DOHH2 (cell line): ENCODE results near the gene DDO.

Source experiments
- H3F3A ChIP-seq: fragments of 200-600 bp; sonication (generic), shearing (Covaris generic); 2 replicates; pipeline ENCODE4 v1.6.0; 2016; ENCODE audit warnings: antibody characterized with exemption, mild to moderate bottlenecking; ENCODE audit not compliant: control insufficient read depth, insufficient read depth
- H3K27ac ChIP-seq: fragments of 200-600 bp; sonication (generic); 2 replicates; pipeline ENCODE4 v1.5.1; 2014; ENCODE audit warnings: low read depth, mild to moderate bottlenecking, low read length, moderate library complexity
- H3K27me3 ChIP-seq: fragments of 200-600 bp; sonication (generic); 2 replicates; pipeline ENCODE4 v1.6.1; 2014; ENCODE audit warnings: mild to moderate bottlenecking, low read length, mixed read lengths; ENCODE audit not compliant: control insufficient read depth
- H3K36me3 ChIP-seq: fragments of 200-600 bp; sonication (generic); 2 replicates; pipeline ENCODE4 v1.6.1; 2014; ENCODE audit warnings: mild to moderate bottlenecking, low read length, moderate library complexity, mixed read lengths; ENCODE audit not compliant: control insufficient read depth
- H3K4me1 ChIP-seq: fragments of 200-600 bp; sonication (generic); 2 replicates; pipeline ENCODE4 v1.6.1; 2014; ENCODE audit warnings: mild to moderate bottlenecking, low read length, mixed read lengths; ENCODE audit not compliant: control insufficient read depth
- H3K4me2 ChIP-seq: fragments of 200-600 bp; sonication (generic); 2 replicates; pipeline ENCODE4 v1.6.0; 2014; ENCODE audit warnings: mild to moderate bottlenecking, low read length, moderate library complexity
- H3K4me3 ChIP-seq: fragments of 200-600 bp; sonication (generic); 2 replicates; pipeline ENCODE4 v1.5.1; 2014; ENCODE audit warnings: mild to moderate bottlenecking, low read length, mixed read lengths
- H3K79me2 ChIP-seq: fragments of 200-600 bp; sonication (generic); 2 replicates; pipeline ENCODE4 v1.6.1; 2014; ENCODE audit warnings: mild to moderate bottlenecking, low read length, mixed read lengths; ENCODE audit not compliant: control insufficient read depth
- H3K9me2 ChIP-seq: fragments of 200-600 bp; sonication (generic); replicated peaks from 2 replicates; pipeline ENCODE4 v1.6.1; 2014; ENCODE audit warnings: mild to moderate bottlenecking, low read length, mixed read lengths; ENCODE audit not compliant: control insufficient read depth
- H3K9me3 ChIP-seq: fragments of 200-600 bp; sonication (generic); 2 replicates; pipeline ENCODE4 v1.6.1; 2014; ENCODE audit warnings: antibody characterized with exemption, low read length, mixed read lengths; ENCODE audit not compliant: control insufficient read depth, insufficient read depth
- H4K20me1 ChIP-seq: fragments of 200-600 bp; sonication (generic); 2 replicates; pipeline ENCODE4 v1.6.0; 2014; ENCODE audit warnings: low read depth, mild to moderate bottlenecking, antibody characterized with exemption, low read length, moderate library complexity; ENCODE audit not compliant: control insufficient read depth, insufficient read depth
- EZH2phosphoT487 ChIP-seq: fragments of 200-600 bp; sonication (generic); IDR thresholded peaks from 2 replicates; pipeline ENCODE4 v1.6.1; 2017; ENCODE audit warnings: borderline replicate concordance, mild to moderate bottlenecking, antibody characterized with exemption, low read length, moderate library complexity, mixed read lengths
- TF ChIP-seq, protein P1 (sequence below): fragments of 200-600 bp; sonication (generic); IDR thresholded peaks from one replicate; pipeline ENCODE4 v1.5.1; 2014; ENCODE audit warnings: antibody characterized with exemption, mild to moderate bottlenecking, low read depth, low read length; ENCODE audit not compliant: poor library complexity, severe bottlenecking

The DDO gene

DNA sequence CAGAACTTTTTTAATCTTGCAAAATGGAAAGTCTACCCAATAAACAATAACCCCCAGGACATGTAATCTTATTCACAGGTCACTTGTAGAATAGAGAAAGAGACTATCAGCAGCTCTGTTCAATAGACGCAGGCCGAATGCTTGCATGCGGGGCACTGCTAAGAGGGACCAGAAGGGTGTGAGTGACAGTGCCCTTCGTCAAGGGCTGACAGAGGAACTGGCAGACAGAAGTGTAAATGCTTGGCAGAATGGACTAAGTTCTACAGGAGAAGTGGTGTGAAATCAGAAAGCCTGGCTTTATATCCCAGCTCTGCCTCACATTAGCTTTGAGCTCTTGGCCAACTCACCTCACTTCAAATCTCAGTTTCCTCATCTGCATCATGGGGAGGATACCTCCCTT is 21.0 kb downstream of the DDO start:
- Histone ChIP-seq H3K27me3 (no peaks in the 10 kb centered on the region), H3K36me3 (no peaks in the 10 kb centered on the region), H3F3A (no peaks in the 10 kb centered on the region), H3K9me3 (no peaks in the 10 kb centered on the region), H4K20me1 (peaks cover 3% of the 10 kb centered on the region; the same call in 1 of the 2 replicates), H3K4me2 (no peak overlapping the region), H3K27ac (no peak overlapping the region), H3K4me1 (peaks cover 5% of the 10 kb centered on the region; the same call in 1 of the 2 replicates), H3K9me2 (no peaks in the 10 kb centered on the region), H3K4me3 (no peak overlapping the region), H3K79me2 (no peaks in the 10 kb centered on the region)
- TF ChIP-seq, protein P1, sequence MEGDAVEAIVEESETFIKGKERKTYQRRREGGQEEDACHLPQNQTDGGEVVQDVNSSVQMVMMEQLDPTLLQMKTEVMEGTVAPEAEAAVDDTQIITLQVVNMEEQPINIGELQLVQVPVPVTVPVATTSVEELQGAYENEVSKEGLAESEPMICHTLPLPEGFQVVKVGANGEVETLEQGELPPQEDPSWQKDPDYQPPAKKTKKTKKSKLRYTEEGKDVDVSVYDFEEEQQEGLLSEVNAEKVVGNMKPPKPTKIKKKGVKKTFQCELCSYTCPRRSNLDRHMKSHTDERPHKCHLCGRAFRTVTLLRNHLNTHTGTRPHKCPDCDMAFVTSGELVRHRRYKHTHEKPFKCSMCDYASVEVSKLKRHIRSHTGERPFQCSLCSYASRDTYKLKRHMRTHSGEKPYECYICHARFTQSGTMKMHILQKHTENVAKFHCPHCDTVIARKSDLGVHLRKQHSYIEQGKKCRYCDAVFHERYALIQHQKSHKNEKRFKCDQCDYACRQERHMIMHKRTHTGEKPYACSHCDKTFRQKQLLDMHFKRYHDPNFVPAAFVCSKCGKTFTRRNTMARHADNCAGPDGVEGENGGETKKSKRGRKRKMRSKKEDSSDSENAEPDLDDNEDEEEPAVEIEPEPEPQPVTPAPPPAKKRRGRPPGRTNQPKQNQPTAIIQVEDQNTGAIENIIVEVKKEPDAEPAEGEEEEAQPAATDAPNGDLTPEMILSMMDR, result no peak
- TF ChIP-seq EZH2phosphoT487, result no peak

DNA sequence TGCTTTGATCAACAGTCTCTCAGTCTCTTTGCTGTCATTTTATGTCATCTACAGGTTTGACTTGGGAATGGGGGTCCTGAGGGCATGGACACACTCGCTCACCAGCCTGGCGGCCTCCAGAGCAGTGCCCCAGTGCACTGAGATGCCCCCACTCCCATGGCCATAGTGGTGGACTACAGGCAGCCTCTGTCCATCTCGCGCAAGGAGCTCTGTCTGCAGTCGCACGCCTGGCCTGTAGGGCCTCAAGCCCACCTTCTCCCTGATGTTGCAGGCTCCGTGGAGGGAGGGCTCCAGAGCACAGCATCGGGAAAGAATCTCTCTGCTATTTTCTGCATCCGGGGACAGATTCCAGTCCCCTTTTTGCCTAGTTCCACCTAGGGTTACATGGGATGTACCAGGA is 22.6 kb downstream of the DDO start:
- H3K4me2 ChIP-seq, result no peak overlapping the region
- H3K9me2 ChIP-seq, result no peaks in the 10 kb centered on the region
- H3K36me3 ChIP-seq, result no peaks in the 10 kb centered on the region
- H3K27me3 ChIP-seq, result no peaks in the 10 kb centered on the region
- H3K79me2 ChIP-seq, result no peaks in the 10 kb centered on the region
- TF ChIP-seq, protein P1, result no peak
- TF ChIP-seq EZH2phosphoT487, result no peak
- H3K4me1 ChIP-seq, result peaks cover 5% of the 10 kb centered on the region; the same call in 1 of the 2 replicates
- no peak overlapping the region for H3K27ac ChIP-seq
- H3K4me3 ChIP-seq, result no peak overlapping the region
- H3K9me3 ChIP-seq, result no peaks in the 10 kb centered on the region
- H3F3A ChIP-seq, result no peaks in the 10 kb centered on the region
- peaks cover 3% of the 10 kb centered on the region; the same call in 1 of the 2 replicates for H4K20me1 ChIP-seq

DNA sequence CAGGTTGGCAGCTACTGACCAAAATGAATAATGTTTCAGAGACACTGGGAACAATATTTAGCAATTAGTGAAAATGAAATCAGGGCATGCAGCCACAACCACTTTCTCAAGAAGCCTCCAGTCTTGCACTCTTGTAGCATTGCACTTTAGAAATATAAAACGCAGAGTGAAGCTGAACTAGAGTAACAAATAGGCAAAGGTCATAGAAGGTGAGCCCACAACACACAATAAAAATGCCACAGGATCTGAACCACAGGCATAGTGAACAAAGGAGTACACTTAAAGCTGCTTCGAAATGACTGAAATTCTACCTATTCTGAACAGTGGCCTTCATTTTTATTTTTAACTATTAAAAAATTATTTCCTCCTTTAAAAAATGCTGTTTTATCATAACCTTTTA is 25.0 kb downstream of the DDO start:
- Histone ChIP-seq H3K27me3 (no peaks in the 10 kb centered on the region), H3K4me2 (no peak overlapping the region), H3K36me3 (no peaks in the 10 kb centered on the region), H3F3A (no peaks in the 10 kb centered on the region), H3K4me3 (no peak overlapping the region), H3K9me3 (no peaks in the 10 kb centered on the region), H3K4me1 (peaks cover 5% of the 10 kb centered on the region; the same call in 1 of the 2 replicates), H3K9me2 (no peaks in the 10 kb centered on the region), H3K27ac (no peak overlapping the region), H3K79me2 (no peaks in the 10 kb centered on the region), H4K20me1 (peaks cover 3% of the 10 kb centered on the region; the same call in 1 of the 2 replicates)
- TF ChIP-seq EZH2phosphoT487, result no peak
- TF ChIP-seq, protein P1, result no peak
